Measurements from ENCODE around the gene MPST.
"Not testable (repeated sequence)": the region's sequence is repeated elsewhere in the genome, so short reads cannot be mapped to it uniquely, and the experiment has no call there.

MPST gene

GRCh38 chr22:37019309-37020191, at the start of gene MPST, which contains the start of gene TST:
Gene MPST (plus strand): TSS chr22:37019742. CDS start chr22:37019837, 95 bp downstream.
Gene TST (minus strand): TSS chr22:37019447. CDS start chr22:37018732, 715 bp downstream.
- peak; percentile 77 for DNase-seq

DNA sequence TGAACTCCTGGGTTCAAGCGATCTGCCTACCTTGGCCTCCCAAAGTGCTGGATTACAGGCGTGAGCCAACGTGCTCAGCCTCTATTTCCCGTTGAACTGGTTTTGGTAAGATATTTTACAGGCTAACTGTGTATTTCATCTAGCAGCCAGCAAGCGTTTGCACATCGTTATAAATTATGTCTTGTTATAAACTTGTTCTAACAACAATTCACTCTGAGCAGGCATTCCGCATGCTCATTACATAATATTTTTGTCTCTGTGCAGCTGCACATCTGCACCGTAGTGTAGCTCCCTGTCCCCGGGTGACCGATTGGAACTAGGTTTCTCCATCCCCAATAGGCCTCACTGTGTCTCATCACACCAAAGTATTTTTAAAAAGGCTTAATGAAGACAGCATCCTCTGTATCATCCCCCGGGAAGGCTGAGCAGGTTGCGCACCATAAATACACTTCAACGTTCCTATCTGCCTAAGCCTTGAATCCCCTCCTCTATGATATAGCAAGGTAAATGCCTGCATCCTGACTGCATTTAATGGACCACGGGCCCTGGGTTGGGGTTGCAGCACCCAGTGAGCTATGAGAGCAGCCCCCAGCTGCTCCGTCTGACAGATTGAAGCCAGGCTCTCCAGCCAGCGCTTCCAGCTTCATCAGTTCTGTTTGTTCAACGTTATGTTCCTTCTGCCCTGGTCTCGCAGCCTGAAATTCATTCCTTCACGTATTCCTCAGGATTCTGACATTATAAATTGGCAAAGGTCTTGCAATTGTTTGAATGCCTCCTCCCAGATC, 48.0 kb upstream of the MPST start:
- no peak for DNase-seq

- DNase-seq: no peak
Measured at GRCh38 chr22:36976606-36977005, 42.9 kb upstream of the MPST start.

DNA sequence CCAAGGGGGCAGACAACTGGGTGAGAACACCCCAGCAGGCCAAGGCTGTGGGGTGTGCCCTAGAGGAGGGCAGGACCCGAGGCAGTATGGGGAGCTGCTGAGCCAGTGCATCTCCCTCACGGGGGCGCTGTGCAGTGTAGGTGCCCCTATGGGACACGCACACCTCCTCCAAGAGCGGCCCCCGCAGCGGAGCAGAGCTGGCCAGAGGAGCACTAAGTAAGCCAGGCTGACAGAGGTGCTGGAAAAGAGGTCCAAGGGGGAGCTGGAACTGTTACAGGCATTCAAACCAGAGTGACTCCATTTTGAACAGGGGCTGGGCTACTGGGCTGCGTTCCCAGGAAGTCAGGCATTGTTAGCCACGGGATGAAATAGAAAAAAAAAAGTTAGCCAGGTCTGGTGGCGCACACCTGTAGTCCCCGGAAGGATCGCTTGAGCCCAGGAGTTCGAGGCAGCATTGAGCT, 42.1 kb upstream of the MPST start:
- peak; percentile 38 for DNase-seq

- DNase-seq: peak; percentile 96
Measured at GRCh38 chr22:36977947-36978660, 41.4 kb upstream of the MPST start.

- no peak for DNase-seq
Measured at GRCh38 chr22:36979016-36979910, 40.3 kb upstream of the MPST start.

- DNase-seq: no peak
Measured at GRCh38 chr22:36981247-36981775, 38.2 kb upstream of the MPST start.

GRCh38 chr22:36982136-36982535, 37.4 kb upstream of the MPST start:
- no peak for DNase-seq

DNA sequence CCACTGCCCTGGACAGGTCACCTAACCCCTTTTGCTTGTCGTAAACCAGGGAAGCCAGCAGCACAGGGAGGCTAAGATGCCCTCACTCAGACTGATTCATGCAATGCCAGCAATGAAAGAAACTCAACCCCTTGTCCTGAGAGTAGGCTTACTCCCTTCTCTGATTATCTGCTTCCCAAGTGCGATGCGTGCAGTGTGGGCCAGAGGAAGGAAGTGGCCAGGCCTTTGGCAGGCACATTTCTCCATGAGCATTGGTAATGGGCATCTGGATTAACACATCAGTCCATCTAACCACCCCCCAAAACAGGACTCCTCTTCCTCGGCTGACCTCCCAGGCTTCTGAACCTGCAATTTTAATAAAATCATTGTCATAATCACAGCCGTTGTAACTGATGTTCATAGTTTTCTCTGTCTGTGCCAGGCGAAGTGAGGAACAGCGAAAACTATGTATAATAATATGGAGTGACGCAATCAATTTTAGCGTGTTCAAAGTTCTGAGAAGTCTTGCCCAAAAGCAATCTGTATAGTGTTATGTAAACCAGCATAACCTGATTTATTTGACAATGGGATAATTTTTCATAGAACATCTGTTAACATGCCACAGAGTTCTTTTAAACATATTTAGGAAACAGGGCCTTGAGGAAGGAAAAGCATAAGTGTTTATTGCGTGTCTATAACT, 34.2 kb upstream of the MPST start:
- no peak for DNase-seq

- DNase-seq: peak; percentile 59
Measured at GRCh38 chr22:36986242-36986821, 33.2 kb upstream of the MPST start.

DNA sequence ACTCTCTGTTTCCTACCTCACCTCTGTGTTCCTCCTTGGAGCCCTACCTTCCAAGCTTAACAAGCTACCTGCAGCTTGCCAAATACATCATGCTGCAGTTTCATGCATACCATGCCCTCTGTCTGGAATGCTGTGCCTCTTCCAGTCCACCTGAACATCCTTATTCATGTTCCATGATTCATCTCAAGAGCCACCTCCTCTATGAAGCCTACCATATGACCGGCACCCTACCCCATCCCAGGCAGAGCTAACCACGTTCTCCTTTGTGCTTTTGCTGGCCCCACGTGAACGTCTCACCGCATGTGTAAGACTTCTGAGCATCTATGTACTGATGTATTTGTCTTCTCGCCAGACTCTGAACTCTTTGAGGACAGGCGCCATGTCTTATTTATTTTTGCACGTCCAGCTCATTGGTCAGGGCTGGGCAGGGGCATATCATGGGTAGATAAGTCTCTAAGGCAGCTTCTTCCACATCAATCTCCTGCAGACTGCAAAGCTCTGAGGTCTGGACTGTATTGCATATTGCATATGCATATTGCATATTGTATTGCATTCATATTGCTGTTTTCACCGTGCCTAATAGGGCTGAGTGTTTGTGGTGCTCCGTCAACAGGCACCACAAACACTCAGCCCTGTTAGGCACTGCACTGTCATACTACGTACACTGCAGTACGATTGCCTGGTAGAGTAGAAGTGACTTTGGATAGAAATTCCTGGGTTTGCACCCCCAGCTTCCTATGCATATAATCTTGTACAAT, 31.3 kb upstream of the MPST start:
- DNase-seq: no peak

DNA sequence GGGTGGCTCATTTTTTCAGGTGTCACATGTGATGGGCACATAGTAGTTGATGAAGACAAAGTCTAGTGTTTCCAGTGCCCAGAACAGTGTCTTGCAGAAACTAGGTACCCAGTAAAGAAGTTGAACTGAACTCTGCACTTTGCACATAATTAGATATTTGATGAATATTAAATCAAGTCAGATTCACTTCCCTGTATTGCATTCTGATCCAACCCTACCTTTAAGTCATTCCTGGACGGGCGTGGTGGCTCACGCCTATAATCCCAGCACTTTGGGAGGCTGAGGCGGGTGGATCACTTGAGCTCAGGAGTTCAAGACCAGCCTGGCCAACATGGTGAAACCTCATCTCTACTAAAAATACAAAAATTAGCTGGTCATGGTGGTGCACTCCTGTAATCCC, 30.5 kb upstream of the MPST start:
- DNase-seq: not testable (repeated sequence)

GRCh38 chr22:36990457-36990856, 29.1 kb upstream of the MPST start:
- no peak for DNase-seq

DNA sequence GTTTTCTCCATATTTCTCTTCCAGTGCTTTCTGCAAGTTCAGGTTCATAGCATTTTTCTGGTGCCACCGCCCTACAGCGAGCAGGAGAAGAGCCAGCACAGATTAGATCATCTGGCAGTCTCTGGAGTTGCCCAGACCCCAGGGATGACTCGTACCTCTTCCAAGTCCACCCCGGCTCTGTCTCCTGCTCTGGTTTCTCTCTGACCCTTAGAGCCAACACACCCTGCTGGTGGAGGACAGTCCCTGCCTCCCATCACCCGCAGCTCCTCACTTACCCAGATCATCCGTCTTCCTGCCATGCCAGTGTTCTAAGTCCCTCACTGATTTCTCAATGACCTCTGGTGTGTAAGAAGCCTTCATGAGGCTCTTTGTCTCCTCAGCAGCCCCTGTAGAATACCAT, 28.3 kb upstream of the MPST start:
- no peak for DNase-seq

DNA sequence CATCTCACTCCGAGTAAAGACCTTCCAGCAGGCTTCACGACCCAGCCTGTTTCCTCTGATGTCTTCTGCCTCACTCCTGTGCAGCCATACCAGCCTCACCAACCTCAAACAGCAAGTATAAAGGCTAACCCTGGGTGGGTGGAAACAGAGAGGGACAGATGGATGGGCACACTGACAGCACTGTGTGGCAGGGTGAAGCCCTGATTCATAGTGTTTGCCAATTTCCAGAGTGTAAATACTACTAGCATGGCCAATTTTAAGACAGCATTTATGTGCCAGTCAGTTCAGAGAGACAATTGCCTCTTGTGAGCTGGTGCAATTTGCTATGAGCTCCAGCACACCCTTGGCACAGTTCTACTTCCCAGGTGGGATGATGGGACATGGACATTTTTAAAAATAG, 21.8 kb upstream of the MPST start:
- no peak for DNase-seq

- DNase-seq: no peak
Measured at GRCh38 chr22:36998620-36999351, 20.8 kb upstream of the MPST start.

DNA sequence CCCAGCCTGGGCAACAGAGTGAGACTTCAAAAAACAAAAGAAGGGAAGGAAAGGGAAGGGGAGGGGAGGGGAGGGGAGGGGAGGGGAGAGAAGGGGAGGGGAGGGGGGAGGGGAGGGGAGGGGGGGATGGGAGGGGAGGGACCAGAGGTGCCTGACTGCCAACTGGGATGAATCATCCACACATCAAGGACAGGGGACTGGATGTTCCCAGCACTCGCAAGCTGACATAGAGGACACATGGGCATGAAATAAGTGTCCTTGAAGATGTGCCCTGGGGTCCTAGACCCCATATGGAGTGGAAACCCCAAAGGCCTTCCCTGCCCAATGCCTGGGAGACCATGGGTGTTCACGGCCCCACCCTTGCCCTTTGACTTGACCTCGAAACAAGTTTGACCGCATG, 20.1 kb upstream of the MPST start:
- no peak for DNase-seq

DNA sequence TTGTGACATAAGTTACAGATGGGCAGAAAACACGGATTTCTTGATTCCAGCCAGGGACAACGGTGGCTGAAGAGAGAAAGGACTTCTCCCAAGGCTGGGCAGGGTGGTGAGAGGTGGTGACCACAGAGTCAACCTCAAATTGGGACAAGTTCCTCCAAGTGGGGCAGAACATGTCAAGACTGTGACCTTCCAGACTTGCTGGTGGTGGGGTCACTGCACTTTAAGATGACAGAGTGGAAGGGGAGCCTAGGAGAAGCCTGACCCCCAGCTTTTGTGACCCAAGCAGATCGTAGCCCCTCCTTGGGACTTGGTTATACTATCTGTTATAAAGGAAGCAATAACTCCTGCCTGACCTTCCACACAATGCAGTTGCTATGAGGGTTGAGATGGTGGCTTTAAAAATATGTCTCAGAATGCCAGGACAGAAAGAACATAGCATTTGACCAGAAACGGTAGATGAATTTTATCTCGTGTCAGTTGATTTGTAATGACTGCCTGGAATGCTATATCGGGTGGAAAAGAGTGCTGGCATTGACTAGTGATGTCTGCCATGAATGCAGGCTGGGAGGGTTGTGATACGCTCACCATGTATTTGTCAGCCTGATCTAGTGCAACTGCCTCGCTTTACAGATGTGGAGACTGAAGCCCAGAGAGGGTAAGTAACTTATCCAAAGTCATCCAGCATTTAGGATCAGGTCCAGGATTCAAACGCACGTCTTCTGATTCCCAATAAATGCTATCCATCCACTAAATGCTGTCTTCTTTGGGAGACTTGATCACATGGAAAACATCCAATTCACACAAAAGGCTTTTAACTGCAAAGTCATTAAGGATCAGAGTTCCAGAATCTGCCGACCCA, 18.6 kb upstream of the MPST start:
- DNase-seq: no peak
